Naive thymus-derived CD8-positive, alpha-beta T cell (primary cell): ENCODE measurements around the gene SPTBN2. TPM values are rescaled to one million over a fixed set of nuclear protein-coding genes. Genes with fewer than 3 reads are reported as not detected.
"Not testable (repeated sequence)": the region's sequence is repeated elsewhere in the genome, so short reads cannot be mapped to it uniquely, and the experiment has no call there.

Source experiments
- ATAC-seq, 2 donors: fragments of 150-1000 bp; cut with Tn5 transposase in 1 of 2; sonication (Bioruptor Pico), chemical (Tn5 transposase) in 1 of 2; 1 replicate in 1 of 2; 2 replicates in 1 of 2; pipeline ENCODE4 v1.10.0; 2021; ENCODE audit warnings: mild to moderate bottlenecking in 2 of 2, moderate library complexity in 2 of 2
- POLR2A ChIA-PET: fragments of 350-600 bp; sonication (Branson Sonifier 250); formaldehyde crosslinking; loops from one replicate; lab custom pipeline; 2021; ENCODE audit warnings: antibody characterized with exemption; lab: Charles Lee
- DNase-seq, 10 donors: peaks; one replicate each; pipeline versions ENCODE4 v3.0.0 to v3.0.0-alpha.2; 2020 to 2022
- H3K27ac Mint-ChIP-seq, 10 donors: one replicate each; pipeline ENCODE4 v1.8.0; 2020 to 2022; ENCODE audit warnings: mild to moderate bottlenecking in 10 of 10, mixed read lengths in 10 of 10, moderate library complexity in 4 of 10, inconsistent platforms in 1 of 10
- H3K27me3 Mint-ChIP-seq, 5 donors: one replicate each; pipeline ENCODE4 v1.8.0; 2021 to 2022; ENCODE audit warnings: mixed read lengths in 5 of 5
- H3K36me3 Mint-ChIP-seq, 3 donors: one replicate each; pipeline ENCODE4 v1.8.0; 2020 to 2022; ENCODE audit warnings: mixed read lengths in 3 of 3, mild to moderate bottlenecking in 2 of 3, inconsistent platforms in 1 of 3
- H3K4me1 Mint-ChIP-seq, 4 donors: one replicate each; pipeline ENCODE4 v1.8.0; 2021 to 2022; ENCODE audit warnings: mixed read lengths in 4 of 4
- H3K4me3 Mint-ChIP-seq, 10 donors: one replicate each; pipeline ENCODE4 v1.8.0; 2020 to 2022; ENCODE audit warnings: mild to moderate bottlenecking in 10 of 10, mixed read lengths in 10 of 10, moderate library complexity in 6 of 10, inconsistent platforms in 1 of 10
- H3K9me3 Mint-ChIP-seq, 9 donors: one replicate each; pipeline ENCODE4 v1.8.0; 2020 to 2022; ENCODE audit warnings: mixed read lengths in 9 of 9, mild to moderate bottlenecking in 3 of 9, inconsistent platforms in 1 of 9, moderate library complexity in 1 of 9
- polyA plus RNA-seq, 3 donors: library from polyadenylated mRNA; unstranded; fragments of 300-500 nt; fragmentation: Illumina TruSeq; gene quantifications; one replicate each; pipeline ENCODE4 v1.2.3, GENCODE V29; 2021
- total RNA-seq, 8 experiments: library from RNA in 2 of 8; stranded (reverse) in 2 of 8; gene quantifications; one replicate each; pipeline ENCODE4 v1.2.3 and lab custom pipeline; 2021 to 2026

SPTBN2 gene
- total and polyA plus RNA-seq, 5 experiments from 2014 or later: 0.04 to 0.62 (median 0.47) TPM; not detected in 2

GRCh38 chr11:66641834-66642233 lies 87.2 kb downstream of the SPTBN2 start:
- Mint-ChIP-seq H3K27ac (peak overlapping the region in 9 of 10 donors; percentile 3 to 94 (median 71)), H3K4me1 (peaks cover 60 to 92% (median 88%) of the 10 kb centered on the region in 4 donors), H3K36me3 (peaks cover 45 to 86% (median 57%) of the 10 kb centered on the region in 3 donors), H3K9me3 (no peaks in the 10 kb centered on the region), H3K27me3 (no peaks in the 10 kb centered on the region), H3K4me3 (peak overlapping the region; percentile 89 to 99 (median 95))
- DNase-seq (no peak), ATAC-seq (no peak)
- POLR2A ChIA-PET: interaction anchor here (0.7 to 5.8 kb wide), 5 partner anchors 9 to 48 kb away, joined by 3 to 52 read pairs (median 38); partner anchors contain the start of genes CCDC87, CCS, RBM14 and RBM4B

- Mint-ChIP-seq H3K27ac (peak overlapping the region; percentile 89 to 99 (median 97)), H3K4me1 (peaks cover 42 to 80% (median 76%) of the 10 kb centered on the region in 4 donors), H3K4me3 (peak overlapping the region; percentile 89 to 99 (median 95)), H3K36me3 (peaks cover 34 to 66% (median 47%) of the 10 kb centered on the region in 3 donors)
- H3K27me3 Mint-ChIP-seq, DNase-seq, H3K9me3 Mint-ChIP-seq, ATAC-seq: not testable (repeated sequence)
- POLR2A ChIA-PET: interaction anchor here (1.0 to 7.0 kb wide), 12 partner anchors 8 to 322 kb away, joined by 3 to 198 read pairs (median 22); partner anchors contain the start of genes ACTN3, CCDC87, CCS and CD248
Observed at GRCh38 chr11:66639814-66640340, 89.1 kb downstream of the SPTBN2 start.

GRCh38 chr11:66639066-66639813 lies 89.8 kb downstream of the SPTBN2 start:
- peak overlapping the region; percentile 89 to 99 (median 95) for H3K4me3 Mint-ChIP-seq
- H3K4me1 Mint-ChIP-seq: peaks cover 41 to 80% (median 75%) of the 10 kb centered on the region in 4 donors
- H3K27me3 Mint-ChIP-seq: no peaks in the 10 kb centered on the region
- POLR2A ChIA-PET: interaction anchor here (0.7 to 7.0 kb wide), 20 partner anchors 9 to 762 kb away, joined by 3 to 198 read pairs (median 4); partner anchors contain the start of genes ACTN3, CCDC87, CCS and CD248
- peaks cover 27 to 66% (median 44%) of the 10 kb centered on the region in 3 donors for H3K36me3 Mint-ChIP-seq
- peak; percentile 13 to 24 for ATAC-seq
- peak in 8 of 10 donors; percentile 15 to 68 (median 42) for DNase-seq
- H3K27ac Mint-ChIP-seq: peak overlapping the region; percentile 89 to 99 (median 97)
- H3K9me3 Mint-ChIP-seq: no peaks in the 10 kb centered on the region

GRCh38 chr11:66638177-66639065 lies 90.6 kb downstream of the SPTBN2 start, which contains the start of gene RBM4:
RBM4 (plus strand) TSS chr11:66638703; CDS start chr11:66639712, 1,009 bp downstream.
- POLR2A ChIA-PET: interaction anchor here (0.6 to 7.0 kb wide), 36 partner anchors 10 to 1384 kb away, joined by 3 to 198 read pairs (median 4); partner anchors contain the start of genes ACTN3, BBS1, CCDC87 and CCS

GRCh38 chr11:66637557-66638176 lies 91.3 kb downstream of the SPTBN2 start:
- ATAC-seq (no peak), DNase-seq (no peak)
- Mint-ChIP-seq H3K4me1 (peaks cover 29 to 65% (median 63%) of the 10 kb centered on the region in 4 donors), H3K9me3 (no peaks in the 10 kb centered on the region), H3K27me3 (no peaks in the 10 kb centered on the region), H3K27ac (peak overlapping the region; percentile 89 to 99 (median 97)), H3K4me3 (peak overlapping the region; percentile 89 to 99 (median 95)), H3K36me3 (peaks cover 21 to 52% (median 32%) of the 10 kb centered on the region in 3 donors)
- POLR2A ChIA-PET: interaction anchor here (0.6 to 7.0 kb wide), 28 partner anchors 11 to 1385 kb away, joined by 3 to 198 read pairs (median 4); partner anchors contain the start of genes ACTN3, BBS1, CCDC87 and CCS

More at GRCh38 chr11:66638177-66639065, 90.6 kb downstream of the SPTBN2 start, which contains the start of gene RBM4:
- H3K27me3 Mint-ChIP-seq: no peaks in the 10 kb centered on the region
- peaks cover 27 to 59% (median 38%) of the 10 kb centered on the region in 3 donors for H3K36me3 Mint-ChIP-seq
- peak; percentile 84 to 99 (median 98) for DNase-seq
- peak within 1 kb of the TSS; percentile 89 to 99 (median 97) for H3K27ac Mint-ChIP-seq
- peaks cover 36 to 73% (median 69%) of the 10 kb centered on the region in 4 donors for H3K4me1 Mint-ChIP-seq
- H3K9me3 Mint-ChIP-seq: no peaks in the 10 kb centered on the region
- peak within 1 kb of the TSS; percentile 89 to 99 (median 95) for H3K4me3 Mint-ChIP-seq
- peak; percentile 84 to 90 for ATAC-seq

GRCh38 chr11:66636411-66636810 lies 92.6 kb downstream of the SPTBN2 start:
- H3K4me3 Mint-ChIP-seq: peak overlapping the region in 5 of 10 donors; percentile 3 to 40 (median 12)

More at GRCh38 chr11:66636411-66636810, 92.6 kb downstream of the SPTBN2 start:
- ATAC-seq: no peak
- no peaks in the 10 kb centered on the region for H3K27me3 Mint-ChIP-seq
- peaks cover 12 to 46% (median 23%) of the 10 kb centered on the region in 3 donors for H3K36me3 Mint-ChIP-seq
- H3K9me3 Mint-ChIP-seq: no peaks in the 10 kb centered on the region
- peaks cover 28 to 64% (median 61%) of the 10 kb centered on the region in 4 donors for H3K4me1 Mint-ChIP-seq
- no peak for DNase-seq
- POLR2A ChIA-PET: interaction anchor here (0.6 to 7.0 kb wide), 5 partner anchors 12 to 1760 kb away, joined by 3 to 198 read pairs (median 32); partner anchors contain the start of genes CCDC87, CCS and RBM14
- peak overlapping the region; percentile 11 to 98 (median 64) for H3K27ac Mint-ChIP-seq

Other genes starting within 250 kb of the SPTBN2 start
- 10 to 100 TPM; 20.0 to 23.7 TPM for gene DPP3, start 248.8 kb downstream of the SPTBN2 start, total RNA-seq
- gene DPP3, start 248.8 kb downstream of the SPTBN2 start, polyA plus RNA-seq: 10 to 100 TPM; 20.0 to 25.4 (median 20.5) TPM
- 10 to 100 TPM; 31.7 to 32.8 TPM for gene BBS1, start 218.6 kb downstream of the SPTBN2 start, total RNA-seq
- gene BBS1, start 218.6 kb downstream of the SPTBN2 start, polyA plus RNA-seq: 10 to 100 TPM in 2 of 3 donors, 1 to 10 TPM in 1; 9.4 to 11.9 (median 11.2) TPM
- 10 to 100 TPM; 26.3 to 29.3 TPM for gene ZDHHC24, start 183.2 kb downstream of the SPTBN2 start, total RNA-seq
- 10 to 100 TPM in 2 of 3 donors, 1 to 10 TPM in 1; 9.6 to 14.1 (median 10.5) TPM for gene ZDHHC24, start 183.2 kb downstream of the SPTBN2 start, polyA plus RNA-seq
- under 1 TPM in 1 of 2 experiments, not detected in 1; 0.27 TPM for gene ACTN3, start 182.3 kb downstream of the SPTBN2 start, total RNA-seq
- under 1 TPM in 1 of 3 donors, not detected in 2; 0.08 TPM for gene ACTN3, start 182.3 kb downstream of the SPTBN2 start, polyA plus RNA-seq
- gene CTSF, start 160.6 kb downstream of the SPTBN2 start, total RNA-seq: 10 to 100 TPM; 53.9 to 58.4 TPM
- 10 to 100 TPM; 25.1 to 40.9 (median 25.4) TPM for gene CTSF, start 160.6 kb downstream of the SPTBN2 start, polyA plus RNA-seq
- gene CCDC87, start 136.2 kb downstream of the SPTBN2 start, total RNA-seq: under 1 TPM in 1 of 2 experiments, not detected in 1; 0.16 TPM
- not detected for gene CCDC87, start 136.2 kb downstream of the SPTBN2 start, polyA plus RNA-seq
- gene CCS, start 136.0 kb downstream of the SPTBN2 start, total RNA-seq: 10 to 100 TPM; 57.2 to 59.1 TPM
- gene CCS, start 136.0 kb downstream of the SPTBN2 start, polyA plus RNA-seq: 10 to 100 TPM; 39.2 to 53.4 (median 46.6) TPM
- gene RBM14, start 112.6 kb downstream of the SPTBN2 start, total RNA-seq: 100 to 1,000 TPM; 182 to 194 TPM
- gene RBM14, start 112.6 kb downstream of the SPTBN2 start, polyA plus RNA-seq: 10 to 100 TPM; 70.2 to 91.8 (median 83.3) TPM
- gene RBM4, start 90.5 kb downstream of the SPTBN2 start, total RNA-seq: 100 to 1,000 TPM; 213 to 232 TPM
- 100 to 1,000 TPM; 250 to 283 (median 262) TPM for gene RBM4, start 90.5 kb downstream of the SPTBN2 start, polyA plus RNA-seq
- gene RBM4B, start 51.3 kb downstream of the SPTBN2 start, total RNA-seq: 10 to 100 TPM; 25.1 to 26.0 TPM
- gene RBM4B, start 51.3 kb downstream of the SPTBN2 start, polyA plus RNA-seq: 10 to 100 TPM in 2 of 3 donors, 1 to 10 TPM in 1; 7.7 to 12.3 (median 10.8) TPM
- gene RCE1, start 114.2 kb upstream of the SPTBN2 start, total RNA-seq: 10 to 100 TPM; 32.2 to 32.9 TPM
- 10 to 100 TPM; 18.1 to 27.1 (median 18.4) TPM for gene RCE1, start 114.2 kb upstream of the SPTBN2 start, polyA plus RNA-seq
- 1 to 10 TPM; 1.2 to 1.3 TPM for gene LRFN4, start 127.8 kb upstream of the SPTBN2 start, total RNA-seq
- gene LRFN4, start 127.8 kb upstream of the SPTBN2 start, polyA plus RNA-seq: under 1 TPM in 2 of 3 donors, not detected in 1; 0.09 to 0.12 TPM
- 1 to 10 TPM; 6.9 to 8.3 TPM for gene PC, start 229.2 kb upstream of the SPTBN2 start, total RNA-seq
- 1 to 10 TPM; 3.5 to 8.5 (median 4.5) TPM for gene PC, start 229.2 kb upstream of the SPTBN2 start, polyA plus RNA-seq
- gene C11orf86, start 246.1 kb upstream of the SPTBN2 start, total RNA-seq: not detected
- gene C11orf86, start 246.1 kb upstream of the SPTBN2 start, polyA plus RNA-seq: not detected